Pons (tissue), 1 donor: ENCODE results near the gene DAZAP1.
"Not testable (repeated sequence)": the region's sequence is repeated elsewhere in the genome, so short reads cannot be mapped to it uniquely, and the experiment has no call there.

Experiments
- DNase-seq: peaks from one replicate; pipeline ENCODE4 v3.0.0-alpha.2; 2016; ENCODE audit warnings: low spot score

The DAZAP1 gene

GRCh38 chr19:1473085-1473851 lies 65.9 kb downstream of the DAZAP1 start:
- DNase-seq, result peak; percentile 18

GRCh38 chr19:1474011-1474764 lies 66.8 kb downstream of the DAZAP1 start:
- DNase-seq, result peak; percentile 75

- no peak for DNase-seq
Measured at GRCh38 chr19:1474765-1475351, 67.5 kb downstream of the DAZAP1 start.

- no peak for DNase-seq
Measured at GRCh38 chr19:1475751-1476437, 68.5 kb downstream of the DAZAP1 start.

DNA sequence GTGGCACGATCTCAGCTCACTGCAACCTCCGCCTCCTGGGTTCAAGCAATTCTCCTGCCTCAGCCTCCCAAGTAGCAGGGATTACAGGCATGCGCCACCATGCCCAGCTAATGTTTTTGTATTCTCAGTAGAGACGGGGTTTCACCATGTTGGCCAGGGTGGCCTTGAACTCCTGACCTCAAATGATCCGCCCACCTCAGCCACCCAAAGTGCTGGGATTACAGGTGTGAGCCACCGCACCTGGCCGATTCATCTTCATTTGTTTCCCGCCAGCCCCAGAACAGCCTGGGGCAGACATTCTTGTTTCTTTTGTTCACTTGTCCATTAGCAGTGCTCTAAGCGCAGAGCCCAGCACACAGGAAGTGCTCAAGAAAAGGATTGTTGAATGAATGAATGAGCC lies 69.7 kb downstream of the DAZAP1 start:
- not testable (repeated sequence) for DNase-seq

- peak; percentile 91 for DNase-seq
Measured at GRCh38 chr19:1478934-1479707, 71.7 kb downstream of the DAZAP1 start, which contains the start of gene C19orf25. C19orf25 (minus strand) TSS chr19:1479215; CDS start chr19:1478903, 312 bp downstream.

GRCh38 chr19:1481224-1481892 lies 74.0 kb downstream of the DAZAP1 start:
- no peak for DNase-seq

DNA sequence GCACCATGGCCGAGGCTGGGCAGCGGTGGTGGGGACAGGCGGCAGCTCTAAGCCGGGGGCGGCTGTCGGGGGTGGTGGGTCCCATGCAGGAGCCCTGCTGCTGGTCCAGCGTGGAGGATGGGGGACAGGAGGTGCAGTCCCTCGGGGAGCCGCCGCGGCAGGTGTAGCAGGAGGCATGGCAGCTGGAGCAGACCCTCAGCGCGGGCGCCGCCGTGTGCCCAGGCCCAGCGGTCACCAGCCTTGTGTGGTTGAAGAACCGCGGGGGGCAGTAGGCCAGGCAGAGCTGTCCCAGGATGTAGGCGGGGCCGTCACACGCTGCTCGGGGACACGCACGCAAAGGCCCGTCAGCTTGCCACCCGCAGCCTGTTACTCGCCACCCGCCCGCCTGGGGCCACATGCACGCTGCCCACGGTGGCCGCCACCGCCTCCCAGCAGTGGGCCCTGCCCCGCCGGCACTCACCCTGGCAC lies 74.5 kb downstream of the DAZAP1 start:
- no peak for DNase-seq

GRCh38 chr19:1482361-1483130 lies 75.2 kb downstream of the DAZAP1 start:
- DNase-seq, result no peak

DNA sequence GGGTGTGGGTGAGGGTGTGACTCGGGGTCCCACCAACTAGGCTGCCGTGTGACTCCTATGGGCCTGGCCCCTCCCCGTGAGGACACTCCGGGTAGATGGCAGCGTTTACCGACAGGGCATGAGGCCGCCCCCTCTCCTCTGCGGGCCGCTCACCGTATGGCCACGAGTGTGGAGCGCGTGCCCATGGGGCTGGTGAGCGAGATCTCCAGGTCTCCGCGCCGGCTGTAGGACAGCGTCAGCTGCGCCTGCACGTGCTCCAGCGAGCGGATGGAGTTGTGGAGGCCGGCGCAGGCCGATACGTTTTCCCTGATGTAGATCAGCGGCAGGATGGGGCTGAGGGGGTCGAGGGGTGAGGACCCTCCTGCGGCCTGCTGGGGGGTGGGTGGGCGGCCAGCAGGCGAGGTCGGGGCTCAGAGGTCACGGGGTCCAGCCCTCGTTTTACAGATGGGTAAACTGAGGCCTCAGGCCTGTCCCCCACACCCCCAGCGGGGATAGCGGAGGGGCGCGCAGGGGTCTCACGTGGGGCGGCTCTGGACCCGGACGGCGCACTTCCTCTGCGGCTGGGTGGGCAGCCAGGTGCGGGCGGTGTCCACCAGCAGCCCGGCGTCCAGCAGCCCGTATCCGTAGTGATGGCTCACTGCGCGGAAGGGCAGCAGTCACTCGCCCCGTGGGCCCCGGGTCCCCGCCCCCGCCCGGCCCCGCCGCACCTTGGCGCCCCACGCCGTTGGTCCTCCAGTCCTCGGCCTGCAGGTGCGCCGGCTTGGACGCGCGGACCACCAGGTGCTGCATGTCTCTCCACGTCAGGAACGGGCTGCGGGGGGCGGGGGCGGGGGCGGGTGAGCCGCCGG lies 76.0 kb downstream of the DAZAP1 start:
- no peak for DNase-seq

DNA sequence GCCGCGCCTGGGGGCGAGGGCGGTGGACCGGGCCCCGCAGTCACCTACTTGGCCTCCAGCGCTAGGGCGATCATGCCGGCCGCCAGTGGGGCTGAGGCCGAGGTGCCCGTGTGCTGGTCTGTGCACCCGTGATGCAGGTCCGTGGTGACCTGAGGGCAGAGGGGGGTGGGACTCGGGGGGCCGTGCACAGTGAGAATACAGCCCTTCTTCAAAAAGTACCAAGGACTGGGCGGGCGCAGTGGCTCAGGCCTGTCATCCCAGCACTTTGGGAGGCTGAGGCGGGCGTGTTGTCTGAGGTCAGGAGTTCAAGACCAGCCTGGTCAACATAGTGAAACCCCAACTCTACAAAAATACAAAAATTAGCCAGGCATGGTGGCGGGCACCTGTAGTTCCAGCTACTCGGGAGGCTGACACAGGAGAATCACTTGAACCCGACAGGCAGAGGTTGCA lies 76.6 kb downstream of the DAZAP1 start:
- no peak for DNase-seq
